COLO668 (cell line): ENCODE measurements around the gene NDUFC1.
"Not testable (repeated sequence)": the region's sequence is repeated elsewhere in the genome, so short reads cannot be mapped to it uniquely, and the experiment has no call there.

Experiments used
- DNase-seq: peaks from one replicate; lab custom pipeline; 2025; ENCODE audit not compliant: unreplicated experiment; lab: John Stamatoyannopoulos, UW

The NDUFC1 gene

GRCh38 chr4:139299536-139299935 lies 2.7 kb downstream of the NDUFC1 start:
- no peak for DNase-seq

- DNase-seq, result no peak
Measured at GRCh38 chr4:139297001-139297410, 5.3 kb downstream of the NDUFC1 start.

GRCh38 chr4:139295942-139296299 lies 6.4 kb downstream of the NDUFC1 start:
- DNase-seq, result no peak

- peak; percentile 95 for DNase-seq
Measured at GRCh38 chr4:139295206-139295941, 6.9 kb downstream of the NDUFC1 start.

- DNase-seq, result no peak
Measured at GRCh38 chr4:139286186-139286698, 16.0 kb downstream of the NDUFC1 start.

- DNase-seq, result no peak
Measured at GRCh38 chr4:139282721-139283075, 19.6 kb downstream of the NDUFC1 start.

- no peak for DNase-seq
Measured at GRCh38 chr4:139282065-139282720, 20.1 kb downstream of the NDUFC1 start.

- peak; percentile 13 for DNase-seq
Measured at GRCh38 chr4:139279760-139280620, 22.3 kb downstream of the NDUFC1 start, which contains the start of gene MGARP. MGARP (minus strand) TSS chr4:139280225; CDS start chr4:139280158, 67 bp downstream.

GRCh38 chr4:139278912-139279759 lies 23.1 kb downstream of the NDUFC1 start:
- DNase-seq, result no peak

- DNase-seq, result no peak
Measured at GRCh38 chr4:139278485-139278884, 23.8 kb downstream of the NDUFC1 start.

GRCh38 chr4:139275281-139275735 lies 27.0 kb downstream of the NDUFC1 start:
- no peak for DNase-seq

GRCh38 chr4:139274790-139275189 lies 27.5 kb downstream of the NDUFC1 start:
- no peak for DNase-seq

- no peak for DNase-seq
Measured at GRCh38 chr4:139273835-139274234, 28.4 kb downstream of the NDUFC1 start.

- DNase-seq, result no peak
Measured at GRCh38 chr4:139267301-139267700, 35.0 kb downstream of the NDUFC1 start.

- no peak for DNase-seq
Measured at GRCh38 chr4:139266583-139267257, 35.6 kb downstream of the NDUFC1 start.

GRCh38 chr4:139266208-139266582 lies 36.1 kb downstream of the NDUFC1 start:
- DNase-seq, result no peak

GRCh38 chr4:139265654-139266053 lies 36.6 kb downstream of the NDUFC1 start:
- no peak for DNase-seq

- DNase-seq, result no peak
Measured at GRCh38 chr4:139256349-139256748, 45.9 kb downstream of the NDUFC1 start.

- not testable (repeated sequence) for DNase-seq
Measured at GRCh38 chr4:139255581-139255980, 46.7 kb downstream of the NDUFC1 start.

- no peak for DNase-seq
Measured at GRCh38 chr4:139253713-139254112, 48.6 kb downstream of the NDUFC1 start.
